ENCODE results near the gene SVOP. TPM values are rescaled to one million over a fixed set of nuclear protein-coding genes. Genes with fewer than 3 reads are reported as not detected.

SVOP gene
- total and polyA plus RNA-seq, 2 donors (not counting 1 experiment from before 2014, with no cell fraction given) = not detected

DNA sequence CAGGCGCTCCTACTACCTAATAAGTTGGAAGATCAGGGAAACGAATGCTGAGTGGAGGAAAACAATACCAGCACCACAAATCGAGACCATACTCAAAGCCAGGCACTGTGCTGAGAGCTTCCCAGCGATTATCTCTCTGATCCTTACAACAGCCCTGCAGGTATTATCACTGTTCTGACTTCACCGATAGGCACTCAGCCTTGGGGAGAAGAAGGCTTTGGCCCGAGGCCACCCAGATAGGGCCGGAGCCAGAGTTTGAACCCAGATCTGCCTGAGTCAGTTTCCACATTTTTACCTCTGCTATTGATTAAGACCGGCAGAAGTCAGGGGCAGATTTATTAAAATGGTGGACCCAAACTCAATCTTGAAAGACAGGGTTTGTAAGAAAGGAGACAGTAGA, 4.9 kb downstream of the SVOP start:
- H3K4me3 ChIP-seq (ENCODE audit: control extremely low read depth in 1 of 5, extremely low read depth in 1 of 5, insufficient read depth in 1 of 5, low read depth in 2 of 5, low read length in 4 of 5) = no peak overlapping the region
- peaks cover 0 to 22% (median 16%) of the 10 kb centered on the region in 4 experiments for H3K27me3 ChIP-seq (replicated peaks in 1 of 4; ENCODE audit: control extremely low read depth in 1 of 4, control insufficient read depth in 3 of 4, insufficient read depth in 4 of 4, low read length in 3 of 4)
- POLR2A ChIA-PET = no interaction called here
- no peaks in the 10 kb centered on the region for H3K9me3 Mint-ChIP-seq (ENCODE audit: insufficient read depth)
- no peaks in the 10 kb centered on the region for H3K9me3 ChIP-seq (ENCODE audit: control extremely low read depth in 1 of 3, control insufficient read depth in 2 of 3, insufficient read depth in 1 of 3, low read length in 2 of 3)
- no peak overlapping the region for H2AFZ ChIP-seq (ENCODE audit: insufficient read depth, low read depth, low read length, poor library complexity, severe bottlenecking)
- peaks cover 4% of the 10 kb centered on the region in 2 donors for H3K4me1 ChIP-seq (ENCODE audit: control insufficient read depth in 2 of 2, insufficient read depth in 2 of 2, low read length in 2 of 2)
- no peak overlapping the region for H3K4me3 Mint-ChIP-seq
- no peaks in the 10 kb centered on the region for H3K79me2 ChIP-seq (ENCODE audit: control insufficient read depth, insufficient read depth, low read length)
- WGBS (ENCODE audit: insufficient coverage) = 92% methylated on average over 4 of the region's 8 CpGs
- no peak for DNase-seq
- H3K4me1 Mint-ChIP-seq = peaks cover 4% of the 10 kb centered on the region
- H3K36me3 ChIP-seq (replicated peaks in 1 of 2; ENCODE audit: control extremely low read depth in 1 of 2, control insufficient read depth in 1 of 2, extremely low read depth in 1 of 2, insufficient read depth in 2 of 2, low read length in 1 of 2) = no peaks in the 10 kb centered on the region
- H4K20me1 ChIP-seq (ENCODE audit: control insufficient read depth, insufficient read depth, low read length, poor library complexity, severe bottlenecking) = no peaks in the 10 kb centered on the region
- peaks cover 48% of the 10 kb centered on the region for H3K27me3 Mint-ChIP-seq
- H3K27ac ChIP-seq (ENCODE audit: low read length in 2 of 2) = no peak overlapping the region
- no peak overlapping the region for H3K4me2 ChIP-seq (replicated peaks; ENCODE audit: low read depth, low read length, poor library complexity, severe bottlenecking)
- no peak for ATAC-seq (ENCODE audit: low read depth)
- H3K9ac ChIP-seq (ENCODE audit: low read length) = no peak overlapping the region
- CTCF ChIA-PET = no interaction called here
- TF ChIP-seq, protein P1, sequence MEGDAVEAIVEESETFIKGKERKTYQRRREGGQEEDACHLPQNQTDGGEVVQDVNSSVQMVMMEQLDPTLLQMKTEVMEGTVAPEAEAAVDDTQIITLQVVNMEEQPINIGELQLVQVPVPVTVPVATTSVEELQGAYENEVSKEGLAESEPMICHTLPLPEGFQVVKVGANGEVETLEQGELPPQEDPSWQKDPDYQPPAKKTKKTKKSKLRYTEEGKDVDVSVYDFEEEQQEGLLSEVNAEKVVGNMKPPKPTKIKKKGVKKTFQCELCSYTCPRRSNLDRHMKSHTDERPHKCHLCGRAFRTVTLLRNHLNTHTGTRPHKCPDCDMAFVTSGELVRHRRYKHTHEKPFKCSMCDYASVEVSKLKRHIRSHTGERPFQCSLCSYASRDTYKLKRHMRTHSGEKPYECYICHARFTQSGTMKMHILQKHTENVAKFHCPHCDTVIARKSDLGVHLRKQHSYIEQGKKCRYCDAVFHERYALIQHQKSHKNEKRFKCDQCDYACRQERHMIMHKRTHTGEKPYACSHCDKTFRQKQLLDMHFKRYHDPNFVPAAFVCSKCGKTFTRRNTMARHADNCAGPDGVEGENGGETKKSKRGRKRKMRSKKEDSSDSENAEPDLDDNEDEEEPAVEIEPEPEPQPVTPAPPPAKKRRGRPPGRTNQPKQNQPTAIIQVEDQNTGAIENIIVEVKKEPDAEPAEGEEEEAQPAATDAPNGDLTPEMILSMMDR (IDR thresholded peaks at IDR 0.05) = no peak
- TF ChIP-seq EZH2 (IDR thresholded peaks at IDR 0.05; ENCODE audit: borderline replicate concordance, insufficient read depth, low read depth, low read length, poor library complexity, severe bottlenecking) = no peak
- intact Hi-C loops (cut with micrococcal nuclease) = no loop called here
- no peak overlapping the region for H3K27ac Mint-ChIP-seq

DNA sequence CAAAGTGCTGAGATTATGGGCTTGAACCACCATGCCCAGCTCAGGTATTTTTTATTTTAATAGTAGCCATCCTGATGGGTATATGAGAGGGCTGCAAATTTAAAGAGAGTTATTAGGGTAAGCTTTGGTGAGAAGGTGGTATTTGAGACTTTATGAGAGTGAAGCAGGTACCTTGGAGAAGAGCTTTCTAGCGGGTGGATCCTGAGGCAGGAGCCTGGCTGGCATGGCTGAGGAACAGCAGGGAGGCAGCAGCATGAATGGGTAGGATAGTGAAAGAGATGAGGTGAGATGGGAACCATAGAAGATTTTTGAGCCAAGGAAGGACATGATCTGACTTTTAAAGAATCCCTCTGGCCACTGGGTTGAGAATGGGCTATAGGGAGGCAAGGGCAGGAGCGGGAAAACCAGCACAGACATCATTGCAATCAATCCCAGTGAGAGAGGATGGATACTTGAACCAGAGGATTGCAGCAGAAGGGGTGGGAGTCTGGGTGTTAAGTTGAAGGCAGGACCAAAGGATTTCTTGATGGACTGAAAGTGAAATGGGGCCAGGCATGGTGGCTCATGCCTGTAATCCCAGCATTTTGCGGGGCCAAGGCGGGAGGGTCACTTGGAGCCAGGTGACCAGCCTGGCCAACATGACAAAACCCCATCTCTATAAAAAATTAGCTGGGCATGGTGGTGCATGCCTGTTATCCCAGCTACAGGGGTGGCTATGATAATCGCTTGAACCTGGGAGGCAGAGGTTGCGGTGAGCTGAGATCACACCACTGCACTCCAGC, 5.7 kb downstream of the SVOP start:
- Mint-ChIP-seq H3K27ac (no peak overlapping the region), H3K27me3 (peaks cover 41% of the 10 kb centered on the region), H3K4me1 (no peaks in the 10 kb centered on the region), H3K4me3 (no peak overlapping the region), H3K9me3 (ENCODE audit: insufficient read depth) (no peaks in the 10 kb centered on the region)
- no peak overlapping the region for H3K4me3 ChIP-seq (ENCODE audit: control extremely low read depth in 1 of 5, extremely low read depth in 1 of 5, insufficient read depth in 1 of 5, low read depth in 2 of 5, low read length in 4 of 5)
- no peak overlapping the region for H3K27ac ChIP-seq (ENCODE audit: low read length in 2 of 2)
- TF ChIP-seq EZH2 (IDR thresholded peaks at IDR 0.05; ENCODE audit: borderline replicate concordance, insufficient read depth, low read depth, low read length, poor library complexity, severe bottlenecking) = no peak
- TF ChIP-seq, protein P1 (IDR thresholded peaks at IDR 0.05) = no peak
- H3K9ac ChIP-seq (ENCODE audit: low read length) = no peak overlapping the region
- no peak overlapping the region for H3K4me2 ChIP-seq (replicated peaks; ENCODE audit: low read depth, low read length, poor library complexity, severe bottlenecking)
- POLR2A ChIA-PET = no interaction called here
- no peaks in the 10 kb centered on the region for H3K79me2 ChIP-seq (ENCODE audit: control insufficient read depth, insufficient read depth, low read length)
- H3K27me3 ChIP-seq (replicated peaks in 1 of 4; ENCODE audit: control extremely low read depth in 1 of 4, control insufficient read depth in 3 of 4, insufficient read depth in 4 of 4, low read length in 3 of 4) = peaks cover 0 to 16% (median 8%) of the 10 kb centered on the region in 4 experiments
- H2AFZ ChIP-seq (ENCODE audit: insufficient read depth, low read depth, low read length, poor library complexity, severe bottlenecking) = no peak overlapping the region
- H4K20me1 ChIP-seq (ENCODE audit: control insufficient read depth, insufficient read depth, low read length, poor library complexity, severe bottlenecking) = no peaks in the 10 kb centered on the region
- ATAC-seq (ENCODE audit: low read depth) (no peak), DNase-seq (no peak)
- intact Hi-C loops (cut with micrococcal nuclease) = no loop called here
- WGBS (ENCODE audit: insufficient coverage) = 100% methylated on average over 1 of the region's 6 CpGs
- no peaks in the 10 kb centered on the region for H3K9me3 ChIP-seq (ENCODE audit: control extremely low read depth in 1 of 3, control insufficient read depth in 2 of 3, insufficient read depth in 1 of 3, low read length in 2 of 3)
- no peaks in the 10 kb centered on the region for H3K36me3 ChIP-seq (replicated peaks in 1 of 2; ENCODE audit: control extremely low read depth in 1 of 2, control insufficient read depth in 1 of 2, extremely low read depth in 1 of 2, insufficient read depth in 2 of 2, low read length in 1 of 2)
- H3K4me1 ChIP-seq (ENCODE audit: control insufficient read depth in 2 of 2, insufficient read depth in 2 of 2, low read length in 2 of 2) = no peaks in the 10 kb centered on the region
- CTCF ChIA-PET = no interaction called here

Data from B cell (primary cell).